Measurements from ENCODE around the gene ZNF652.

Gene ZNF652

GRCh38 chr17:49334744-49335512 lies 27.1 kb downstream of the ZNF652 start:
- H3K36me3 ChIP-seq (ENCODE audit: control insufficient read depth in 1 of 2, insufficient read depth in 2 of 2, low read length in 2 of 2), result no peaks in the 10 kb centered on the region
- H3K9me3 ChIP-seq (ENCODE audit: control insufficient read depth in 1 of 2, low read length in 2 of 2), result no peaks in the 10 kb centered on the region
- H3K4me3 ChIP-seq (ENCODE audit: low read depth in 1 of 2, low read length in 2 of 2), result no peak overlapping the region
- H3K27ac ChIP-seq (ENCODE audit: low read length), result no peak overlapping the region
- no peaks in the 10 kb centered on the region for H3K27me3 ChIP-seq (ENCODE audit: low read depth, low read length)
- peaks cover 8 to 27% of the 10 kb centered on the region in 2 donors for H3K4me1 ChIP-seq (ENCODE audit: control insufficient read depth in 1 of 2, insufficient read depth in 2 of 2, low read length in 2 of 2)

GRCh38 chr17:49333804-49334203 lies 28.2 kb downstream of the ZNF652 start:
- Histone ChIP-seq H3K27ac (ENCODE audit: low read length) (no peak overlapping the region), H3K4me3 (ENCODE audit: low read depth in 1 of 2, low read length in 2 of 2) (no peak overlapping the region), H3K4me1 (ENCODE audit: control insufficient read depth in 1 of 2, insufficient read depth in 2 of 2, low read length in 2 of 2) (peaks cover 7 to 26% of the 10 kb centered on the region in 2 donors)

GRCh38 chr17:49327835-49328784 lies 33.9 kb downstream of the ZNF652 start:
- Histone ChIP-seq H3K9me3 (ENCODE audit: control insufficient read depth in 1 of 2, low read length in 2 of 2) (no peaks in the 10 kb centered on the region), H3K27ac (ENCODE audit: low read length) (no peak overlapping the region), H3K36me3 (ENCODE audit: control insufficient read depth in 1 of 2, insufficient read depth in 2 of 2, low read length in 2 of 2) (no peaks in the 10 kb centered on the region), H3K4me1 (ENCODE audit: control insufficient read depth in 1 of 2, insufficient read depth in 2 of 2, low read length in 2 of 2) (peaks cover 0 to 3% of the 10 kb centered on the region in 2 donors), H3K4me3 (ENCODE audit: low read depth in 1 of 2, low read length in 2 of 2) (no peak overlapping the region), H3K27me3 (ENCODE audit: low read depth, low read length) (no peaks in the 10 kb centered on the region)

More at GRCh38 chr17:49333804-49334203, 28.2 kb downstream of the ZNF652 start:
- no peaks in the 10 kb centered on the region for H3K36me3 ChIP-seq (ENCODE audit: control insufficient read depth in 1 of 2, insufficient read depth in 2 of 2, low read length in 2 of 2)
- H3K27me3 ChIP-seq (ENCODE audit: low read depth, low read length), result no peaks in the 10 kb centered on the region
- no peaks in the 10 kb centered on the region for H3K9me3 ChIP-seq (ENCODE audit: control insufficient read depth in 1 of 2, low read length in 2 of 2)

GRCh38 chr17:49325980-49326379 lies 36.1 kb downstream of the ZNF652 start:
- Histone ChIP-seq H3K27ac (ENCODE audit: low read length) (no peak overlapping the region), H3K36me3 (ENCODE audit: control insufficient read depth in 1 of 2, insufficient read depth in 2 of 2, low read length in 2 of 2) (no peaks in the 10 kb centered on the region), H3K27me3 (ENCODE audit: low read depth, low read length) (no peaks in the 10 kb centered on the region), H3K4me1 (ENCODE audit: control insufficient read depth in 1 of 2, insufficient read depth in 2 of 2, low read length in 2 of 2) (peaks cover 0 to 3% of the 10 kb centered on the region in 2 donors), H3K9me3 (ENCODE audit: control insufficient read depth in 1 of 2, low read length in 2 of 2) (no peaks in the 10 kb centered on the region), H3K4me3 (ENCODE audit: low read depth in 1 of 2, low read length in 2 of 2) (no peak overlapping the region)

GRCh38 chr17:49318435-49318965 lies 43.5 kb downstream of the ZNF652 start:
- H3K4me3 ChIP-seq (ENCODE audit: low read depth in 1 of 2, low read length in 2 of 2), result no peak overlapping the region
- H3K9me3 ChIP-seq (ENCODE audit: control insufficient read depth in 1 of 2, low read length in 2 of 2), result no peaks in the 10 kb centered on the region
- H3K27ac ChIP-seq (ENCODE audit: low read length), result no peak overlapping the region
- no peaks in the 10 kb centered on the region for H3K27me3 ChIP-seq (ENCODE audit: low read depth, low read length)
- H3K4me1 ChIP-seq (ENCODE audit: control insufficient read depth in 1 of 2, insufficient read depth in 2 of 2, low read length in 2 of 2), result peaks cover 8 to 16% of the 10 kb centered on the region in 2 donors
- peaks cover 0 to 12% of the 10 kb centered on the region in 2 donors for H3K36me3 ChIP-seq (ENCODE audit: control insufficient read depth in 1 of 2, insufficient read depth in 2 of 2, low read length in 2 of 2)

- Histone ChIP-seq H3K36me3 (ENCODE audit: control insufficient read depth in 1 of 2, insufficient read depth in 2 of 2, low read length in 2 of 2) (peaks cover 7 to 20% of the 10 kb centered on the region in 2 donors), H3K27me3 (ENCODE audit: low read depth, low read length) (no peaks in the 10 kb centered on the region), H3K9me3 (ENCODE audit: control insufficient read depth in 1 of 2, low read length in 2 of 2) (no peaks in the 10 kb centered on the region), H3K4me1 (ENCODE audit: control insufficient read depth in 1 of 2, insufficient read depth in 2 of 2, low read length in 2 of 2) (peaks cover 8 to 13% of the 10 kb centered on the region in 2 donors), H3K4me3 (ENCODE audit: low read depth in 1 of 2, low read length in 2 of 2) (no peak overlapping the region), H3K27ac (ENCODE audit: low read length) (peak overlapping the region; percentile 31)
Observed at GRCh38 chr17:49316889-49317675, 45.0 kb downstream of the ZNF652 start.

GRCh38 chr17:49316258-49316570 lies 45.8 kb downstream of the ZNF652 start:
- H3K4me1 ChIP-seq (ENCODE audit: control insufficient read depth in 1 of 2, insufficient read depth in 2 of 2, low read length in 2 of 2), result peaks cover 8 to 13% of the 10 kb centered on the region in 2 donors
- no peaks in the 10 kb centered on the region for H3K9me3 ChIP-seq (ENCODE audit: control insufficient read depth in 1 of 2, low read length in 2 of 2)
- peak overlapping the region; percentile 22 for H3K27ac ChIP-seq (ENCODE audit: low read length)
- H3K4me3 ChIP-seq (ENCODE audit: low read depth in 1 of 2, low read length in 2 of 2), result peak overlapping the region in 1 of 2 donors; percentile 19
- peaks cover 14 to 27% of the 10 kb centered on the region in 2 donors for H3K36me3 ChIP-seq (ENCODE audit: control insufficient read depth in 1 of 2, insufficient read depth in 2 of 2, low read length in 2 of 2)
- H3K27me3 ChIP-seq (ENCODE audit: low read depth, low read length), result no peaks in the 10 kb centered on the region

GRCh38 chr17:49315551-49316257 lies 46.3 kb downstream of the ZNF652 start:
- Histone ChIP-seq H3K27me3 (ENCODE audit: low read depth, low read length) (no peaks in the 10 kb centered on the region), H3K27ac (ENCODE audit: low read length) (peak overlapping the region; percentile 22), H3K9me3 (ENCODE audit: control insufficient read depth in 1 of 2, low read length in 2 of 2) (no peaks in the 10 kb centered on the region), H3K4me1 (ENCODE audit: control insufficient read depth in 1 of 2, insufficient read depth in 2 of 2, low read length in 2 of 2) (peaks cover 8 to 13% of the 10 kb centered on the region in 2 donors), H3K4me3 (ENCODE audit: low read depth in 1 of 2, low read length in 2 of 2) (peak overlapping the region in 1 of 2 donors; percentile 19), H3K36me3 (ENCODE audit: control insufficient read depth in 1 of 2, insufficient read depth in 2 of 2, low read length in 2 of 2) (peaks cover 16 to 29% of the 10 kb centered on the region in 2 donors)

GRCh38 chr17:49312722-49313121 lies 49.3 kb downstream of the ZNF652 start:
- Histone ChIP-seq H3K4me3 (ENCODE audit: low read depth in 1 of 2, low read length in 2 of 2) (no peak overlapping the region), H3K9me3 (ENCODE audit: control insufficient read depth in 1 of 2, low read length in 2 of 2) (no peaks in the 10 kb centered on the region), H3K27me3 (ENCODE audit: low read depth, low read length) (no peaks in the 10 kb centered on the region), H3K27ac (ENCODE audit: low read length) (no peak overlapping the region), H3K36me3 (ENCODE audit: control insufficient read depth in 1 of 2, insufficient read depth in 2 of 2, low read length in 2 of 2) (peaks cover 16 to 35% of the 10 kb centered on the region in 2 donors), H3K4me1 (ENCODE audit: control insufficient read depth in 1 of 2, insufficient read depth in 2 of 2, low read length in 2 of 2) (peaks cover 8 to 13% of the 10 kb centered on the region in 2 donors)

- no peaks in the 10 kb centered on the region for H3K9me3 ChIP-seq (ENCODE audit: control insufficient read depth in 1 of 2, low read length in 2 of 2)
- H3K36me3 ChIP-seq (ENCODE audit: control insufficient read depth in 1 of 2, insufficient read depth in 2 of 2, low read length in 2 of 2), result peaks cover 12 to 16% of the 10 kb centered on the region in 2 donors
- H3K27me3 ChIP-seq (ENCODE audit: low read depth, low read length), result no peaks in the 10 kb centered on the region
- no peak overlapping the region for H3K4me3 ChIP-seq (ENCODE audit: low read depth in 1 of 2, low read length in 2 of 2)
- H3K4me1 ChIP-seq (ENCODE audit: control insufficient read depth in 1 of 2, insufficient read depth in 2 of 2, low read length in 2 of 2), result no peaks in the 10 kb centered on the region
- no peak overlapping the region for H3K27ac ChIP-seq (ENCODE audit: low read length)
Observed at GRCh38 chr17:49299996-49300395, 62.1 kb downstream of the ZNF652 start.

All from muscle layer of duodenum (tissue), 2 donors.